Measurements from ENCODE around the gene ZNF536.

The ZNF536 gene

DNA sequence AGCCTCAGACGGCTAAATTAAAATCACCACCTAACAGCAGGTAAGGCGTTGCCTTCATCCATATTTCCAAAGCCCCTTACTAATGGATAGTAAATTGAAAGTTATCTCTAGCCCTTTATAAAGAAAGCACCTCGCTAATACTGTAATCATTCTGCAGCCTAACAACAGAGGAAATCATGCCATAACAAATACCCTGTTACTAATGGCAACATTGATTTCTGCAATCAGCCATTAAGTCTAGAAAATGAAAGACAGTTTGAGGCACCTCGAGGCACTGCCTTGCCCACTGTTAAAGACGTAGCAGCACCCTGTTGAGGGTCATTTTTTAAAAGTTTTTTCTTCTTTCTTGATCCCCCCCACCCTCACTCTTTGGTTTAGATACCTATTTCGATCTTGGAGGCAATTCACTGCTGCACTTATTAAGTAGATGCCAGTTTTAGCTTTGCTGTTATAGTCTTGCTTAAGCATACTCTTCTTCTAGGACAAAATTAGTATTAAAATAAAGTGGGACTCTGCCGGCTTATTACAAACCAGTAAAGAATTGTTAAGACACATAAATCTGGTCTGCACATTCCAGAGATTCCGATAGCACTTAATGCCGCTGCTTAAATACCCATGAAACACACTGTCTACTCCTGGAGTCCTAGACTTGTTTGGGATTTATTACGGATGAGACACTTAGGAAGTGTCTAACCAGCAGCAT is 74.8 kb downstream of the ZNF536 start:
- H3K4me1 ChIP-seq = no peaks in the 10 kb centered on the region
- no peak overlapping the region for H3K27ac ChIP-seq
- H3K36me3 ChIP-seq (ENCODE audit: control insufficient read depth, insufficient read depth, low read length) = no peaks in the 10 kb centered on the region
- TF ChIP-seq, protein P1, sequence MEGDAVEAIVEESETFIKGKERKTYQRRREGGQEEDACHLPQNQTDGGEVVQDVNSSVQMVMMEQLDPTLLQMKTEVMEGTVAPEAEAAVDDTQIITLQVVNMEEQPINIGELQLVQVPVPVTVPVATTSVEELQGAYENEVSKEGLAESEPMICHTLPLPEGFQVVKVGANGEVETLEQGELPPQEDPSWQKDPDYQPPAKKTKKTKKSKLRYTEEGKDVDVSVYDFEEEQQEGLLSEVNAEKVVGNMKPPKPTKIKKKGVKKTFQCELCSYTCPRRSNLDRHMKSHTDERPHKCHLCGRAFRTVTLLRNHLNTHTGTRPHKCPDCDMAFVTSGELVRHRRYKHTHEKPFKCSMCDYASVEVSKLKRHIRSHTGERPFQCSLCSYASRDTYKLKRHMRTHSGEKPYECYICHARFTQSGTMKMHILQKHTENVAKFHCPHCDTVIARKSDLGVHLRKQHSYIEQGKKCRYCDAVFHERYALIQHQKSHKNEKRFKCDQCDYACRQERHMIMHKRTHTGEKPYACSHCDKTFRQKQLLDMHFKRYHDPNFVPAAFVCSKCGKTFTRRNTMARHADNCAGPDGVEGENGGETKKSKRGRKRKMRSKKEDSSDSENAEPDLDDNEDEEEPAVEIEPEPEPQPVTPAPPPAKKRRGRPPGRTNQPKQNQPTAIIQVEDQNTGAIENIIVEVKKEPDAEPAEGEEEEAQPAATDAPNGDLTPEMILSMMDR (IDR thresholded peaks at IDR 0.05) = no peak
- no peak overlapping the region for H2AFZ ChIP-seq
- no peaks in the 10 kb centered on the region for H3K27me3 ChIP-seq (ENCODE audit: control insufficient read depth, insufficient read depth, low read length)
- no peak overlapping the region for H3K4me2 ChIP-seq (ENCODE audit: low read length)
- no peak overlapping the region for H3K4me3 ChIP-seq (ENCODE audit: low read depth, low read length)
- H3K9ac ChIP-seq = no peak overlapping the region
- H3K9me3 ChIP-seq (ENCODE audit: control insufficient read depth, low read length) = no peaks in the 10 kb centered on the region
- H3K79me2 ChIP-seq = no peaks in the 10 kb centered on the region

DNA sequence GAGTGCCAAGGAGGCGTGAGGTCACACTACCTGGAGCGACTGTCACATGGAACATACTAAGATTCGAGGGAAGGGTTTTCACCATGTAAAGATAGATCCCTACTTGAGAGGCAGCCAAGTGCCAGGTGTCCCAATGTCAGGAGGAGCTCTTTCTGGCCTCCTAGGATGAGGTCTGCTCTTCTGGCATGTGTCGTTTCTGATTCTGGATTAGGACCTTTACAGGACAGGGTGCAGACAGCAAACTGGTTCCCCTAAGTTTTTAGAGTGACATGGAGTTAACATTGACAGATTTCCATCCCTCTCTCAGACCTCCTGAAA is 75.3 kb downstream of the ZNF536 start:
- H3K4me1 ChIP-seq = no peaks in the 10 kb centered on the region
- H3K4me3 ChIP-seq (ENCODE audit: low read depth, low read length) = no peak overlapping the region
- no peak overlapping the region for H3K9ac ChIP-seq
- no peaks in the 10 kb centered on the region for H3K79me2 ChIP-seq
- H3K36me3 ChIP-seq (ENCODE audit: control insufficient read depth, insufficient read depth, low read length) = no peaks in the 10 kb centered on the region
- no peaks in the 10 kb centered on the region for H3K27me3 ChIP-seq (ENCODE audit: control insufficient read depth, insufficient read depth, low read length)
- H3K27ac ChIP-seq = no peak overlapping the region
- no peak overlapping the region for H3K4me2 ChIP-seq (ENCODE audit: low read length)
- TF ChIP-seq, protein P1 (IDR thresholded peaks at IDR 0.05) = no peak
- no peaks in the 10 kb centered on the region for H3K9me3 ChIP-seq (ENCODE audit: control insufficient read depth, low read length)
- H2AFZ ChIP-seq = no peak overlapping the region

DNA sequence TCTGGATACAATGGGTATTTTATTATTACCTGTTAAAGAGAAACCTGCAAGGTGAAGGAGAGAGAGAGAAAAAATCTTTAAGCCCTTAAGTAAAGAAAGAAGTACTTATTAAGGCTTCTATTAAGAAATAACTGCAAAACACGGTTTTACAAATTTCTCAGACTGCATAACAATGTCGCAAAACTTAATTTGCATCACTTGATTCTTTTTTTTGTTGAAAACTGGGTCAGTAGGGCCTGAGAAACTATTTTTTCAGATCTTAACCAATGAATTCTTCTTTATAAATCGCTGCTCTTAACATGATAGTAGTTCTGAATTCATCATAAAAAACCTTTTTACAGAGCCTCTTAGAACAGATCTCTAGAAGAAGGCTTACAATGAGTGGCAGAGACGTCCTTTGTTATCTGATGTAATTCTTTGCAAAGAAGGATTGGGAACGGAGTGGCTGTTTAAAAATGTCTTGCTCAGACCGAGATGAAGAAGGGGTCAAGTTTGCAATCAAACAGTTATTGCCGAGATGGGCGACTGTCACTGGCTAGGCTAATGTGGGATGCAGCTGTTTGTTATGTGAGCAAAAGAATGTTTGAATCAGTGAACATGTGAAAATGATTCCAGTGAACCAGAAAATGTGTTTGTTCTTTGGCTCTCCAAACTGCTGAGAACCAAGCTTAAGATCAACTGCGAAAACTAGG is 76.3 kb downstream of the ZNF536 start:
- Histone ChIP-seq H3K4me2 (ENCODE audit: low read length) (no peak overlapping the region), H3K79me2 (no peaks in the 10 kb centered on the region), H3K4me3 (ENCODE audit: low read depth, low read length) (no peak overlapping the region), H3K27me3 (ENCODE audit: control insufficient read depth, insufficient read depth, low read length) (no peaks in the 10 kb centered on the region), H2AFZ (no peak overlapping the region), H3K36me3 (ENCODE audit: control insufficient read depth, insufficient read depth, low read length) (no peaks in the 10 kb centered on the region), H3K9ac (no peak overlapping the region), H3K27ac (no peak overlapping the region), H3K9me3 (ENCODE audit: control insufficient read depth, low read length) (no peaks in the 10 kb centered on the region), H3K4me1 (no peaks in the 10 kb centered on the region)
- TF ChIP-seq, protein P1 (IDR thresholded peaks at IDR 0.05) = no peak

DNA sequence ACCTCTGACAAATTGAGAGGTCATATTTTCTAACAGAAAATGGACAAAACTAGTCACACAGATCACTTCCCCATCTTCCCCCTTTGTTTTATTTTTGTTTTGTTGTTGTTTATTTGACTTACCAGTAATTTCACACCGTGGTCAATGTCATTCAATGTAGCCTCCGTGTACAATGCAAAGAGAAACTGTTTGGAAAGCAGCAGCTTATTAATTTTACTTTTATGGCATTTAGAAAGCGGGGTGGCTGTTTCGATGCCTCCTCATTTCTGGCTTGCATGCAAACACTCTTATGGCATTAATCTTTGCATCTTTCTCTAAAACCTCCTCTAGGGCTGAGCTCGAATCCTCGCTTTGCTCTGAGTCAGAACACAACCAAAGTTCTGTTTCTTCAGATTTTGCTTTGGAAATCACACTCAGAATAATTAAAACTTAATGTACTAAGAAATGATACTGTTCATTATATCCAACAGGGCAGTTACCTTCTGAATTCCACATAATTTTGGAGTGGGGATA is 77.0 kb downstream of the ZNF536 start:
- H3K4me2 ChIP-seq (ENCODE audit: low read length) = no peak overlapping the region
- H3K36me3 ChIP-seq (ENCODE audit: control insufficient read depth, insufficient read depth, low read length) = no peaks in the 10 kb centered on the region
- no peaks in the 10 kb centered on the region for H3K79me2 ChIP-seq
- no peaks in the 10 kb centered on the region for H3K4me1 ChIP-seq
- no peak overlapping the region for H3K27ac ChIP-seq
- H3K9ac ChIP-seq = no peak overlapping the region
- H3K27me3 ChIP-seq (ENCODE audit: control insufficient read depth, insufficient read depth, low read length) = no peaks in the 10 kb centered on the region
- H3K4me3 ChIP-seq (ENCODE audit: low read depth, low read length) = no peak overlapping the region
- no peaks in the 10 kb centered on the region for H3K9me3 ChIP-seq (ENCODE audit: control insufficient read depth, low read length)
- TF ChIP-seq, protein P1 (IDR thresholded peaks at IDR 0.05) = no peak
- H2AFZ ChIP-seq = no peak overlapping the region

All from parathyroid adenoma (tissue), 2 donors.